Parathyroid adenoma (tissue), 2 donors: ENCODE measurements around the gene KCNN1.
A peak's percentile ranks its signal among the peaks of the same experiment; 100 is the strongest.

Experiments
- H2AFZ ChIP-seq: fragments of 300-600 bp; sonication (generic); one replicate; pipeline ENCODE4 v1.7.0; 2017; ENCODE audit warnings: antibody characterized with exemption, mild to moderate bottlenecking
- H3K27ac ChIP-seq: fragments of 300-600 bp; sonication (generic); one replicate; pipeline ENCODE4 v1.7.0; 2017
- H3K27me3 ChIP-seq: fragments of 300-600 bp; sonication (generic); one replicate; pipeline ENCODE4 v1.7.0; 2017; ENCODE audit warnings: low read length; ENCODE audit not compliant: control insufficient read depth, insufficient read depth
- H3K36me3 ChIP-seq: fragments of 300-600 bp; sonication (generic); one replicate; pipeline ENCODE4 v1.7.0; 2017; ENCODE audit warnings: low read length; ENCODE audit not compliant: control insufficient read depth, insufficient read depth
- H3K4me1 ChIP-seq: fragments of 300-600 bp; sonication (generic); one replicate; pipeline ENCODE4 v1.7.0; 2017; ENCODE audit warnings: control low read depth
- H3K4me2 ChIP-seq: fragments of 300-600 bp; sonication (generic); one replicate; pipeline ENCODE4 v1.7.0; 2017; ENCODE audit warnings: low read length
- H3K4me3 ChIP-seq: fragments of 300-600 bp; sonication (generic); one replicate; pipeline ENCODE4 v1.7.0; 2017; ENCODE audit warnings: low read depth, low read length
- H3K79me2 ChIP-seq: fragments of 300-600 bp; sonication (generic); one replicate; pipeline ENCODE4 v1.7.0; 2017; ENCODE audit warnings: control low read depth
- H3K9ac ChIP-seq: fragments of 300-600 bp; sonication (generic); one replicate; pipeline ENCODE4 v1.7.0; 2017; ENCODE audit warnings: mild to moderate bottlenecking
- H3K9me3 ChIP-seq: fragments of 300-600 bp; sonication (generic); one replicate; pipeline ENCODE4 v1.7.0; 2017; ENCODE audit warnings: low read length; ENCODE audit not compliant: control insufficient read depth
- CTCF ChIP-seq: fragments of 300-600 bp; sonication (generic); IDR thresholded peaks from one replicate; pipeline ENCODE4 v1.7.0; 2017; ENCODE audit warnings: antibody characterized with exemption, mild to moderate bottlenecking
- donor health status: primary hyperparathyroidism.

The KCNN1 gene

GRCh38 chr19:17963936-17964691, 2.8 kb upstream of the KCNN1 start:
- Histone ChIP-seq H3K4me1 (no peaks in the 10 kb centered on the region), H3K4me2 (no peak overlapping the region), H3K27ac (no peak overlapping the region), H3K36me3 (no peaks in the 10 kb centered on the region), H2AFZ (no peak overlapping the region), H3K4me3 (no peak overlapping the region), H3K9ac (no peak overlapping the region), H3K27me3 (peaks cover 3% of the 10 kb centered on the region), H3K79me2 (no peaks in the 10 kb centered on the region), H3K9me3 (no peaks in the 10 kb centered on the region)
- TF ChIP-seq CTCF, result no peak

GRCh38 chr19:17965370-17966128, 1.4 kb upstream of the KCNN1 start:
- no peak overlapping the region for H3K27ac ChIP-seq
- no peak overlapping the region for H3K4me2 ChIP-seq
- no peaks in the 10 kb centered on the region for H3K79me2 ChIP-seq
- H3K9ac ChIP-seq, result no peak overlapping the region
- H3K27me3 ChIP-seq, result peaks cover 3% of the 10 kb centered on the region
- H3K4me3 ChIP-seq, result no peak overlapping the region
- H3K36me3 ChIP-seq, result no peaks in the 10 kb centered on the region
- no peaks in the 10 kb centered on the region for H3K4me1 ChIP-seq
- TF ChIP-seq CTCF, result no peak
- H3K9me3 ChIP-seq, result no peaks in the 10 kb centered on the region
- H2AFZ ChIP-seq, result no peak overlapping the region

- no peak for TF ChIP-seq CTCF
- H3K36me3 ChIP-seq, result no peaks in the 10 kb centered on the region
- no peaks in the 10 kb centered on the region for H3K79me2 ChIP-seq
- no peak overlapping the region for H2AFZ ChIP-seq
- H3K9ac ChIP-seq, result no peak overlapping the region
- no peak overlapping the region for H3K27ac ChIP-seq
- peaks cover 3% of the 10 kb centered on the region for H3K27me3 ChIP-seq
- no peaks in the 10 kb centered on the region for H3K4me1 ChIP-seq
- no peak overlapping the region for H3K4me2 ChIP-seq
- no peaks in the 10 kb centered on the region for H3K9me3 ChIP-seq
- no peak overlapping the region for H3K4me3 ChIP-seq
Measured at GRCh38 chr19:17966129-17966483, 801 bp upstream of the KCNN1 start.

GRCh38 chr19:17967257-17968051, 547 bp downstream of the KCNN1 start:
- no peak overlapping the region for H3K9ac ChIP-seq
- H2AFZ ChIP-seq, result no peak overlapping the region
- H3K27me3 ChIP-seq, result peaks cover 3% of the 10 kb centered on the region
- no peaks in the 10 kb centered on the region for H3K79me2 ChIP-seq
- TF ChIP-seq CTCF, result no peak
- H3K36me3 ChIP-seq, result no peaks in the 10 kb centered on the region
- no peaks in the 10 kb centered on the region for H3K9me3 ChIP-seq
- H3K4me1 ChIP-seq, result no peaks in the 10 kb centered on the region
- no peak overlapping the region for H3K27ac ChIP-seq
- H3K4me2 ChIP-seq, result peak overlapping the region; percentile 57
- no peak overlapping the region for H3K4me3 ChIP-seq
